Measurements from ENCODE around the gene GREB1. TPM values are rescaled to one million over a fixed set of nuclear protein-coding genes. Genes with fewer than 3 reads are reported as not detected.

The GREB1 gene
- total and polyA plus RNA-seq, 2 of the 13 experiments (the other 11 are each of a cell fraction or from before 2014, with no cell fraction given) = 31.3 to 61.2 TPM

GRCh38 chr2:11540996-11541692 lies 7.3 kb downstream of the GREB1 start (continued):
- TF ChIP-seq PHB2 (IDR thresholded peaks at IDR 0.05; ENCODE audit: partially characterized antibody) (no peak), ARID4A (CRISPR knock-in tag; IDR thresholded peaks at IDR 0.05; ENCODE audit: borderline replicate concordance) (peak; percentile 10; the same call in 1 of the 2 replicates), ZNF788 (CRISPR knock-in tag; IDR thresholded peaks at IDR 0.05; ENCODE audit: borderline replicate concordance) (no peak), GPBP1L1 (CRISPR knock-in tag; IDR thresholded peaks at IDR 0.05) (no peak), ZNF775 (CRISPR knock-in tag; IDR thresholded peaks at IDR 0.05; ENCODE audit: borderline replicate concordance) (no peak), ZSCAN31 (CRISPR knock-in tag; IDR thresholded peaks at IDR 0.05; ENCODE audit: low read depth) (no peak), TSC22D2 (CRISPR knock-in tag; IDR thresholded peaks at IDR 0.05; ENCODE audit: borderline replicate concordance) (no peak), ZBTB40 (IDR thresholded peaks at IDR 0.05) (no peak), ZBTB40 (CRISPR knock-in tag; IDR thresholded peaks at IDR 0.05) (no peak), ZNF251 (CRISPR knock-in tag; IDR thresholded peaks at IDR 0.05) (no peak)

All from HepG2 (cell line).